HL-60 (cell line): Measurements from ENCODE around the gene STXBP5.

ENCODE experiments used
- TF ChIP-seq, protein P1 (sequence below): IDR thresholded peaks from one replicate; pipeline ENCODE4 v1.5.1; 2011; ENCODE audit warnings: low read length, control low read depth, inconsistent platforms; ENCODE audit not compliant: insufficient read depth
- TF ChIP-seq, protein P2 (sequence below): IDR thresholded peaks from 2 replicates; pipeline ENCODE4 v1.6.1; 2012; ENCODE audit warnings: low read depth; ENCODE audit not compliant: insufficient replicate concordance

DNA sequence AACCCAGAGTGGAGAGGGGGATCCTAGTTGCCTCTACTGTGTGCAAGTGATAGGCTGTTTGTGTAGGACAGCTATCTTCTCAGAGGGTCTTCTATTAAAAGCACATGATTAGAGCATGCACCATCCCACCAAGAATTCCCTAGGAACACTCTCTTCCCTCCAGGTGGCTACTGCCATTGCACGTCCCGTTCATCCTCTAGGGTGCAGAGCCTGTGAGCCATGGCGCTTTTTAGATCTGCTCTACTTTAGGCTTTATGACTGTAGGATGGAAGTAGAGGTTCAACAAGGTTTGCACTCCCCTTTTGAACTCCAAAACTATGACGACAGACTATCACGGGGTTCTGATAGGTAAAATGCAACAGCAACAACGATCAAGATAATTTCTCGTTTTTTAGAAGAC, 213.7 kb downstream of the STXBP5 start:
- TF ChIP-seq, protein P1, sequence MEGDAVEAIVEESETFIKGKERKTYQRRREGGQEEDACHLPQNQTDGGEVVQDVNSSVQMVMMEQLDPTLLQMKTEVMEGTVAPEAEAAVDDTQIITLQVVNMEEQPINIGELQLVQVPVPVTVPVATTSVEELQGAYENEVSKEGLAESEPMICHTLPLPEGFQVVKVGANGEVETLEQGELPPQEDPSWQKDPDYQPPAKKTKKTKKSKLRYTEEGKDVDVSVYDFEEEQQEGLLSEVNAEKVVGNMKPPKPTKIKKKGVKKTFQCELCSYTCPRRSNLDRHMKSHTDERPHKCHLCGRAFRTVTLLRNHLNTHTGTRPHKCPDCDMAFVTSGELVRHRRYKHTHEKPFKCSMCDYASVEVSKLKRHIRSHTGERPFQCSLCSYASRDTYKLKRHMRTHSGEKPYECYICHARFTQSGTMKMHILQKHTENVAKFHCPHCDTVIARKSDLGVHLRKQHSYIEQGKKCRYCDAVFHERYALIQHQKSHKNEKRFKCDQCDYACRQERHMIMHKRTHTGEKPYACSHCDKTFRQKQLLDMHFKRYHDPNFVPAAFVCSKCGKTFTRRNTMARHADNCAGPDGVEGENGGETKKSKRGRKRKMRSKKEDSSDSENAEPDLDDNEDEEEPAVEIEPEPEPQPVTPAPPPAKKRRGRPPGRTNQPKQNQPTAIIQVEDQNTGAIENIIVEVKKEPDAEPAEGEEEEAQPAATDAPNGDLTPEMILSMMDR: no peak
- TF ChIP-seq, protein P2, sequence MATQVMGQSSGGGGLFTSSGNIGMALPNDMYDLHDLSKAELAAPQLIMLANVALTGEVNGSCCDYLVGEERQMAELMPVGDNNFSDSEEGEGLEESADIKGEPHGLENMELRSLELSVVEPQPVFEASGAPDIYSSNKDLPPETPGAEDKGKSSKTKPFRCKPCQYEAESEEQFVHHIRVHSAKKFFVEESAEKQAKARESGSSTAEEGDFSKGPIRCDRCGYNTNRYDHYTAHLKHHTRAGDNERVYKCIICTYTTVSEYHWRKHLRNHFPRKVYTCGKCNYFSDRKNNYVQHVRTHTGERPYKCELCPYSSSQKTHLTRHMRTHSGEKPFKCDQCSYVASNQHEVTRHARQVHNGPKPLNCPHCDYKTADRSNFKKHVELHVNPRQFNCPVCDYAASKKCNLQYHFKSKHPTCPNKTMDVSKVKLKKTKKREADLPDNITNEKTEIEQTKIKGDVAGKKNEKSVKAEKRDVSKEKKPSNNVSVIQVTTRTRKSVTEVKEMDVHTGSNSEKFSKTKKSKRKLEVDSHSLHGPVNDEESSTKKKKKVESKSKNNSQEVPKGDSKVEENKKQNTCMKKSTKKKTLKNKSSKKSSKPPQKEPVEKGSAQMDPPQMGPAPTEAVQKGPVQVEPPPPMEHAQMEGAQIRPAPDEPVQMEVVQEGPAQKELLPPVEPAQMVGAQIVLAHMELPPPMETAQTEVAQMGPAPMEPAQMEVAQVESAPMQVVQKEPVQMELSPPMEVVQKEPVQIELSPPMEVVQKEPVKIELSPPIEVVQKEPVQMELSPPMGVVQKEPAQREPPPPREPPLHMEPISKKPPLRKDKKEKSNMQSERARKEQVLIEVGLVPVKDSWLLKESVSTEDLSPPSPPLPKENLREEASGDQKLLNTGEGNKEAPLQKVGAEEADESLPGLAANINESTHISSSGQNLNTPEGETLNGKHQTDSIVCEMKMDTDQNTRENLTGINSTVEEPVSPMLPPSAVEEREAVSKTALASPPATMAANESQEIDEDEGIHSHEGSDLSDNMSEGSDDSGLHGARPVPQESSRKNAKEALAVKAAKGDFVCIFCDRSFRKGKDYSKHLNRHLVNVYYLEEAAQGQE: no peak
